MM.1S (cell line): ENCODE results near the gene CHTF18.

Experiments used
- DNase-seq: peaks from one replicate; pipeline ENCODE4 v3.0.0-alpha.2; 2015
- H2AFZ ChIP-seq: fragments of 300-600 bp; sonication (generic); 2 replicates; pipeline ENCODE4 v1.6.0; 2016; ENCODE audit warnings: antibody characterized with exemption, low read length
- H3F3A ChIP-seq: fragments of 300-600 bp; sonication (generic); 2 replicates; pipeline ENCODE4 v1.6.1; 2016; ENCODE audit warnings: mild to moderate bottlenecking, antibody characterized with exemption, low read length, moderate library complexity, mixed read lengths; ENCODE audit not compliant: insufficient read depth
- H3K27ac ChIP-seq: fragments of 300-600 bp; sonication (generic); 2 replicates; pipeline ENCODE4 v1.5.1; 2016; ENCODE audit warnings: mild to moderate bottlenecking, low read length
- H3K27me3 ChIP-seq: fragments of 300-600 bp; sonication (generic); replicated peaks from 2 replicates; pipeline ENCODE4 v1.6.0; 2016; ENCODE audit warnings: low read length; ENCODE audit not compliant: insufficient read depth
- H3K36me3 ChIP-seq: fragments of 300-600 bp; sonication (generic); replicated peaks from 2 replicates; pipeline ENCODE4 v1.6.1; 2016; ENCODE audit warnings: mild to moderate bottlenecking, low read length, mixed read lengths; ENCODE audit not compliant: insufficient read depth
- H3K4me1 ChIP-seq: fragments of 300-600 bp; sonication (generic); 2 replicates; pipeline ENCODE4 v1.6.1; 2016; ENCODE audit warnings: low read length, mixed read lengths
- H3K4me2 ChIP-seq: fragments of 300-600 bp; sonication (generic); 2 replicates; pipeline ENCODE4 v1.6.0; 2016; ENCODE audit warnings: low read depth, low read length
- H3K4me3 ChIP-seq: fragments of 300-600 bp; sonication (generic); 2 replicates; pipeline ENCODE4 v1.5.1; 2016; ENCODE audit warnings: low read length, mixed read lengths
- H3K79me2 ChIP-seq: fragments of 300-600 bp; sonication (generic); 2 replicates; pipeline ENCODE4 v1.6.1; 2016; ENCODE audit warnings: mixed run types, low read length, mixed read lengths
- H3K9ac ChIP-seq: fragments of 300-600 bp; sonication (generic); 2 replicates; pipeline ENCODE4 v1.6.1; 2016; ENCODE audit warnings: low read length, mixed read lengths
- H3K9me2 ChIP-seq: fragments of 300-600 bp; sonication (generic); replicated peaks from 2 replicates; pipeline ENCODE4 v1.6.1; 2016; ENCODE audit warnings: mild to moderate bottlenecking, low read length, mixed read lengths; ENCODE audit not compliant: insufficient read depth
- H3K9me3 ChIP-seq: fragments of 300-600 bp; sonication (generic); replicated peaks from 2 replicates; pipeline ENCODE4 v1.6.1; 2016; ENCODE audit warnings: mild to moderate bottlenecking, low read length, mixed read lengths; ENCODE audit not compliant: insufficient read depth
- H4K20me1 ChIP-seq: fragments of 300-600 bp; sonication (generic); 2 replicates; pipeline ENCODE4 v1.6.1; 2016; ENCODE audit warnings: mild to moderate bottlenecking, low read length, moderate library complexity, mixed read lengths; ENCODE audit not compliant: insufficient read depth
- EZH2 ChIP-seq: fragments of 300-600 bp; sonication (generic); optimal IDR thresholded peaks from 2 replicates; pipeline ENCODE3; 2017; ENCODE audit warnings: low read depth, mild to moderate bottlenecking, antibody characterized with exemption, low read length, mixed read lengths
- EZH2phosphoT487 ChIP-seq: fragments of 300-600 bp; sonication (generic); IDR thresholded peaks from 2 replicates; pipeline ENCODE4 v1.6.1; 2018; ENCODE audit warnings: antibody characterized with exemption, low read length
- TF ChIP-seq, protein P1 (sequence below): fragments of 300-600 bp; sonication (generic); IDR thresholded peaks from 2 replicates; pipeline ENCODE4 v1.5.1; 2016; ENCODE audit warnings: antibody characterized with exemption, low read length, mixed read lengths

The CHTF18 gene

DNA sequence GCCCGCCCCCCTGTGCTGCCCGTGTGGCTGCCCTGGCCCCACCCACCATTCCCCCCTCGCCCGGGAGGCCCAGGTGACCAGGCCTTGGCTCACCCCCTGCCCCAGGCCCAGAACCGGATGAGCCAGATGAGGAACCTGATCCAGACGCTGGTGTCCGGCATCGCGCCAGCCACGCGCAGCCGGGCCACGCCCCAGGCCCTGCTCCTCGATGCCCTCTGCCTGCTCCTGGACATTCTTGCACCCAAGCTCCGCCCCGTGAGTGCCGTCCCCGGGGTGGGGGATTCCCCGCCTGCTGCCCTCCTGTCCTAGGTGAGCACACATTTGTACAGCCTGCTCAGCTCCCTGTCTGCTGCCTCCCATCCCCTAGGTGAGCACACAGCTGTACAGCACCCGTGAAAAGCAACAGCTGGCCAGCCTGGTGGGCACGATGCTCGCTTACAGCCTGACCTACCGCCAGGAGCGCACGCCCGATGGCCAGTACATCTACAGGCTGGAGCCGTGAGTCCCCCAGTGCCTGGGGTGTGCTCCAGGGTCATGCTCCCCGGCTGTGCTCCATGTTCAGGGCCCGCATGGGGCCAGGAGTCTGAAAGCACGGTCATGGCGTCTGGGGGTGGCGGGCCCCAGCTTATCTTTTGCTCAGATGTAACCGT lies 7.3 kb downstream of the CHTF18 start:
- no peak overlapping the region for H3K4me2 ChIP-seq

DNA sequence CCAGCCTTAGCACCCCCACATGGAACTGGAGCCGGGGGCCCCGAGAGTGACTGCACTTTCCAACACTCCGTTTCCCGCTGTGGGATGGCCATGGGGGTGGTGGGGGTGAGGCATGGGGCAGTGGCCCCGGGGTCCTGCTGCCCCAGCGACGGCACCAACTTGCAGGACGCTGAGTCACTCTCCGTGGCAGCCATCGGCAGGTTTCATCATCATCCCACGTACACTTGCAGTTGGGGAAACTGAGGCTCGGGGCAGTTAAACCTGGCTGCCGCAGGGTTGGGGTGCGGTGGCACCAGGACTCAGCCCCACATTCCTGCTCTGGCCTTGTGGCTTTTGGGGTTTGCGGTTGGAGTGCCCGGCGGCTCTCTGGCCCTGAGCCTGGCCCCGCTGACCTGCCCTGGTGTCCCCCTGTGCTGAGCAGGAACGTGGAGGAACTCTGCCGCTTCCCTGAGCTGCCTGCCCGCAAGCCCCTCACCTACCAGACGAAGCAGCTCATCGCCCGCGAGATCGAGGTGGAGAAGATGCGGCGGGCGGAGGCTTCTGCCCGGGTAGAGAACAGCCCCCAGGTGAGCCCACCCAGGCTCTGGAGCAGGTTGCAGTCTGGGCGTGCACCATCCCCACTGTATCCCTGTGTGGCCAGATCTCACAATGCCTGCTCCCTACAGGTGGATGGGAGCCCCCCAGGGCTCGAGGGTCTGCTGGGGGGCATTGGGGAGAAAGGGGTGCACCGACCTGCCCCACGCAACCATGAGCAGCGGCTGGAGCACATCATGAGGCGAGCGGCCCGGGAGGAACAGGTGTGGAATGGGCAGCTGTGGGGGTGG lies 8.1 kb downstream of the CHTF18 start:
- no peaks in the 10 kb centered on the region for H3F3A ChIP-seq
- DNase-seq: no peak
- H3K9ac ChIP-seq: no peak overlapping the region
- no peaks in the 10 kb centered on the region for H3K79me2 ChIP-seq
- H2AFZ ChIP-seq: no peak overlapping the region
- no peaks in the 10 kb centered on the region for H4K20me1 ChIP-seq
- peaks cover 6% of the 10 kb centered on the region; the same call in 1 of the 2 replicates for H3K27me3 ChIP-seq
- TF ChIP-seq, protein P1, sequence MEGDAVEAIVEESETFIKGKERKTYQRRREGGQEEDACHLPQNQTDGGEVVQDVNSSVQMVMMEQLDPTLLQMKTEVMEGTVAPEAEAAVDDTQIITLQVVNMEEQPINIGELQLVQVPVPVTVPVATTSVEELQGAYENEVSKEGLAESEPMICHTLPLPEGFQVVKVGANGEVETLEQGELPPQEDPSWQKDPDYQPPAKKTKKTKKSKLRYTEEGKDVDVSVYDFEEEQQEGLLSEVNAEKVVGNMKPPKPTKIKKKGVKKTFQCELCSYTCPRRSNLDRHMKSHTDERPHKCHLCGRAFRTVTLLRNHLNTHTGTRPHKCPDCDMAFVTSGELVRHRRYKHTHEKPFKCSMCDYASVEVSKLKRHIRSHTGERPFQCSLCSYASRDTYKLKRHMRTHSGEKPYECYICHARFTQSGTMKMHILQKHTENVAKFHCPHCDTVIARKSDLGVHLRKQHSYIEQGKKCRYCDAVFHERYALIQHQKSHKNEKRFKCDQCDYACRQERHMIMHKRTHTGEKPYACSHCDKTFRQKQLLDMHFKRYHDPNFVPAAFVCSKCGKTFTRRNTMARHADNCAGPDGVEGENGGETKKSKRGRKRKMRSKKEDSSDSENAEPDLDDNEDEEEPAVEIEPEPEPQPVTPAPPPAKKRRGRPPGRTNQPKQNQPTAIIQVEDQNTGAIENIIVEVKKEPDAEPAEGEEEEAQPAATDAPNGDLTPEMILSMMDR: no peak
- TF ChIP-seq EZH2phosphoT487 (no peak), EZH2 (no peak)
- H3K4me1 ChIP-seq: no peaks in the 10 kb centered on the region
- no peaks in the 10 kb centered on the region for H3K36me3 ChIP-seq
- H3K4me3 ChIP-seq: no peak overlapping the region
- no peaks in the 10 kb centered on the region for H3K9me2 ChIP-seq
- no peak overlapping the region for H3K27ac ChIP-seq
- H3K4me2 ChIP-seq: no peak overlapping the region
- no peaks in the 10 kb centered on the region for H3K9me3 ChIP-seq

More for the DNA sequence above, 7.3 kb downstream of the CHTF18 start:
- Histone ChIP-seq H3K79me2 (no peaks in the 10 kb centered on the region; the same call in 1 of the 2 replicates), H2AFZ (no peak overlapping the region), H3K9ac (no peak overlapping the region), H3K27me3 (no peaks in the 10 kb centered on the region), H3K27ac (no peak overlapping the region), H3K9me2 (no peaks in the 10 kb centered on the region), H3K4me3 (no peak overlapping the region), H3K36me3 (no peaks in the 10 kb centered on the region; the same call in 1 of the 2 replicates), H4K20me1 (no peaks in the 10 kb centered on the region), H3K4me1 (no peaks in the 10 kb centered on the region), H3F3A (no peaks in the 10 kb centered on the region), H3K9me3 (no peaks in the 10 kb centered on the region)
- TF ChIP-seq, protein P1: no peak
- TF ChIP-seq EZH2phosphoT487: no peak
- no peak for DNase-seq

DNA sequence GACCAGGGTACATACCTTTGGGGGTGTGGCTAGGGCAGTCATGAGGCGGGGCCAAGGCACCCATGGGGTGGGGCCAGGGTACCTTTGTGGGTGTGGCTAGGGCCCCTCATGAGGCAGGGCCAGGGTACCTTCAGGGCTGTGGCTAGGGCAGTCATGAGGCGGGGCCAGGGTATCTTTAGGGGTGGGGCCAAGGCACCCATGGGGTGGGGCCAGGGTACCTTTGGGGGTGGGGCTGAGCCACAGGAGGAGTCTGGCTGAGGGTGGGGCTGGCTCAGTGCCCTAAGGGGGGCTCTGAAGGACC lies 8.7 kb downstream of the CHTF18 start:
- Histone ChIP-seq H2AFZ (no peak overlapping the region), H3K9me2 (no peaks in the 10 kb centered on the region), H3K27me3 (peaks cover 12% of the 10 kb centered on the region; the same call in 1 of the 2 replicates), H3K36me3 (no peaks in the 10 kb centered on the region), H3K4me3 (no peak overlapping the region), H3K27ac (no peak overlapping the region), H4K20me1 (no peaks in the 10 kb centered on the region), H3K79me2 (no peaks in the 10 kb centered on the region), H3F3A (no peaks in the 10 kb centered on the region), H3K4me1 (no peaks in the 10 kb centered on the region), H3K9ac (no peak overlapping the region), H3K9me3 (no peaks in the 10 kb centered on the region), H3K4me2 (no peak overlapping the region)
- DNase-seq: no peak
- TF ChIP-seq EZH2 (no peak), EZH2phosphoT487 (no peak)
- TF ChIP-seq, protein P1: no peak
